Measurements from ENCODE around the gene RTCA. TPM values are rescaled to one million over a fixed set of nuclear protein-coding genes. Genes with fewer than 3 reads are reported as not detected.
"Not testable (repeated sequence)": the region's sequence is repeated elsewhere in the genome, so short reads cannot be mapped to it uniquely, and the experiment has no call there.

RTCA gene
- total RNA-seq, 1 donor from 2014 or later: 52.2 TPM

DNA sequence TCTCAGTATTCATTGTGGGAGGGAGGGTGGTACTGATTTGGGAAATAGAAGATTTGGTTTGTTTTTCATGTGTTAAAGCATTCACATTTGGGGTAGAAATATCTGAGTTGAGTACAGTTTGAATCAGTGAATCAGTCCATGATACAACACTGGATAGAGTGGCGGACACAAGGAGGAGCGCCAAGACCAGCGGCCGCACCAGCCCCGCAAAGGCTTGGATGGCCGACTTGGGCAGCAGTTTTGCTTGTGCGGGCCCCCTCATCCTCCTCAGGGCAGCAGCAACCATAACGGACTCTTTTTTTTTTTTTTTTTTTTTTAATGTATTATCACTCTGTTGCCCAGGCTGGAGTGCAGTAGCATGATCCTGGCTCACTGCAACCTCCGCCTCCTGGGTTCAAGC is 66.3 kb downstream of the RTCA start:
- DNase-seq (no peak), ATAC-seq (no peak)
- intact Hi-C loops (cut with micrococcal nuclease): no loop called here

DNA sequence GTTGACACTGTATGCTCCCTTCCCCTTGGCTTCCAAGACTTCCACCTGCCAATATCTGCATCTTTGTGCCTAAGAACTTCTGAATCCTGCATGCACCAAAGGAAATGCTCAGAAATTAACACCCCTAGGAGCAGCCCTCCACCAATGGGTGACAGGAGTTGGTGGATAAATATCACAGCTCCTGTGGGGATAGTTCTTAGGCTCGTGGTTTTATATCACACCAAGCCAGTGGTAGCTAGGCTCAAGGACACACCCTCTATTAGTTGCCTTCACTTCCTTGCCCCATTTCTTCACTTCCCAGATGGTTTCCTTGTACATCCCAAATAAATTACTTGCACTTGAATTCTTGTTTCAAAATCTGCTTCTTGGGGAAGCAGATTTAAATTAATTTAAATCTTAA is 69.4 kb downstream of the RTCA start:
- no peak for DNase-seq
- no peak for ATAC-seq
- intact Hi-C loops (cut with micrococcal nuclease): no loop called here

DNA sequence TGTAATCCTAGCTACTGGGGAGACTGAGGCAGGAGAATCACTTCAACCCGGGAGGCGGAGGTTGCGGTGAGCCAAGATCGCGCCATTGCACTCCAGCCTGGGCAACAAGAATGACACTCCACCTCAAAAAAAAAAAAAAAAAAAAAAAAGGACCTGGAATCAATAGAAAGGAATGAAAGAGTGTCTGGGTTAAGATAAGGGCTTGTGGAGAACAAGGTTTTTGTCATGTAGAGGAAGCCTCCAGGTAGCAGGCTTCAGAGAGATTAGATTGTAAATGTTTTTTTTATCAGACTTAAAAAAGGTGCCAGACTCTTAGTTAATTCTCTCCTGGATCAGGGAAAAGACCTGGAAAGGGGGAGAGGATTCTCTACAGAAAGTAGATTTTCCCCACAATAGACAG is 71.9 kb downstream of the RTCA start:
- DNase-seq; intact Hi-C loops (cut with micrococcal nuclease); ATAC-seq: not testable (repeated sequence)

DNA sequence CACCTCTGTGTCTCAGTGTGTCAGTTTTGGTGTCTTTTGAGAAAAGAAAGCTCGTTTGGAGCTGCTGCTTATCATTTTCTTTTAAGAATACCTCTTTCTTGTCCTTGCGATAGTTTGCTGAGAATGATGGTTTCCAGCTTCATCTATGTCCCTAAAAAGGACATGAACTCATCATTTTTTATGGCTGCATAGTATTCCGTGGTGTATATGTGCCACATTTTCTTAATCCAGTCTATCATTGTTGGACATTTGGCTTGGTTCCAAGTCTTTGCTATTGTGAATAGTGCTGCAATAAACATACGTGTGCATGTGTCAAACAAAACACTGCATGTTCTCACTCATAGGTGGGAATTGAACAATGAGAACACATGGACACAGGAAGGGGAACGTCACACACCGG is 73.7 kb downstream of the RTCA start:
- ATAC-seq; intact Hi-C loops (cut with micrococcal nuclease); DNase-seq: not testable (repeated sequence)

DNA sequence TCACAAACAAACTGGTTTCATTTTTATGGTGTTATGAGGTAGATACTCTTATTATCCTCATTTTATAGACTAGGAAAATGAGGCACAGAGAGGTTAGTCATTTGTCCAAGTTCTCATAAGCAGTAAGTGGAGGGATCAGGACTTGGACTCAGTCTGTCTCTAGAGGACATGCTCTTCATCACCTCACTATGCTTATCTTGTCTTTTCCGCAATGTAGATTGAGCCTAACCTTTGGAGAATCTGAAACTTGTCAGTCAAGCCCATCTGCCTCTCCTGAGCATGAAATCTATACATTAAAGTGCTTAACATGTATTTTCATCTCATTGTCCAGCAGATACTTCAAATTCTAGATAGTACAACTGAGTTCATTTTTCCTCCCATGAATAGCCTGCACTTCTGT is 74.5 kb downstream of the RTCA start:
- ATAC-seq: no peak
- no peak for DNase-seq
- intact Hi-C loops (cut with micrococcal nuclease): no loop called here

DNA sequence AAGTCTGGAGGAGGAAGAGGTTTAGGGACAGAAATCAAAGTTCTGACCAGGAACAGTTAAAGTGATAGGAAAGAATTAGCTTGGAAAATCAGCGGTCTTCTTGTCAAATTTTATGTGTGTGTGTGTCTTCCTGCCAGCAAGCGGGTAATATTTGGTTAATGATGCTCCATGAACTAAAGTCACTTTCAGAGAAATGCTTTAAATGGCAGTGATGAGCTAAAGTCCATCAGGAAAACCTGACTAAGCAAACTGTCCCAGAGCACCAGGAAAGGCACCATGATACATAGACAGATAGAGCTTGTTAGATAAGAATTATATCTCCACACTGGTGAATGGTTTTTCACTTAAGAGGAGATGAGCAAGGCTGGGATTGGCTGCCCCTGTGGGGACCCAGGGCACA is 76.3 kb downstream of the RTCA start:
- no peak for ATAC-seq
- no peak for DNase-seq
- intact Hi-C loops (cut with micrococcal nuclease): no loop called here

Small RNA genes lying within 50 kb of the gene (microRNA-seq; reads per million reads assigned to microRNA genes)
- gene MIR553 (ENCODE audit: borderline number of aligned reads): not detected

Other genes starting within 250 kb of the RTCA start
- 2.2 TPM for gene SASS6, start 133.3 kb upstream of the RTCA start, total RNA-seq
- gene TRMT13, start 133.1 kb upstream of the RTCA start, total RNA-seq: 6.4 TPM
- 209 TPM for gene LRRC39, start 88.0 kb upstream of the RTCA start, total RNA-seq
- 36.2 TPM for gene DBT, start 16.4 kb upstream of the RTCA start, total RNA-seq
- gene CDC14A, start 86.3 kb downstream of the RTCA start, total RNA-seq: 2.6 TPM

Measured in left ventricle myocardium superior (tissue), 1 donor.